ENCODE measurements around the gene MCC.

DNA sequence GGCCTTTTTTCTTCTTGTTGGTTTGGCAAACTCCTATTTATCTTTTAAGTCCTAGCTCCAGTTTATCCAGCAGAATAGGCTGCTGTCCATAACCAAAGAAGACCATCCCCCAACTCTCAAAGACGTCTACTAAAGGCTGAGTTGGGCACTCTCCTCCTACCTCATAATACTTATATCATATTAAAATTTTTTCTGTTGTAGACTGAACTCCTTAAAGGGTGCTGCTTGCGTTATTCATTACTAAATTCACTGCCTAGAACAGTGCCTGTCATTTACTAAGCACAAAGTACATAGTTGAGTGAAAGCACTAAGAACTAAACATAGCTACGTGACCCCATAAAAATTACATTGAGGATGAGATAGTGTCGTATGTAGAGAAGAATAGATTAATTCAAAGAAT lies 490.0 kb downstream of the MCC start:
- TF ChIP-seq, protein P1, sequence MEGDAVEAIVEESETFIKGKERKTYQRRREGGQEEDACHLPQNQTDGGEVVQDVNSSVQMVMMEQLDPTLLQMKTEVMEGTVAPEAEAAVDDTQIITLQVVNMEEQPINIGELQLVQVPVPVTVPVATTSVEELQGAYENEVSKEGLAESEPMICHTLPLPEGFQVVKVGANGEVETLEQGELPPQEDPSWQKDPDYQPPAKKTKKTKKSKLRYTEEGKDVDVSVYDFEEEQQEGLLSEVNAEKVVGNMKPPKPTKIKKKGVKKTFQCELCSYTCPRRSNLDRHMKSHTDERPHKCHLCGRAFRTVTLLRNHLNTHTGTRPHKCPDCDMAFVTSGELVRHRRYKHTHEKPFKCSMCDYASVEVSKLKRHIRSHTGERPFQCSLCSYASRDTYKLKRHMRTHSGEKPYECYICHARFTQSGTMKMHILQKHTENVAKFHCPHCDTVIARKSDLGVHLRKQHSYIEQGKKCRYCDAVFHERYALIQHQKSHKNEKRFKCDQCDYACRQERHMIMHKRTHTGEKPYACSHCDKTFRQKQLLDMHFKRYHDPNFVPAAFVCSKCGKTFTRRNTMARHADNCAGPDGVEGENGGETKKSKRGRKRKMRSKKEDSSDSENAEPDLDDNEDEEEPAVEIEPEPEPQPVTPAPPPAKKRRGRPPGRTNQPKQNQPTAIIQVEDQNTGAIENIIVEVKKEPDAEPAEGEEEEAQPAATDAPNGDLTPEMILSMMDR (IDR thresholded peaks at IDR 0.05; ENCODE audit: low read length) = no peak
- TF ChIP-seq EZH2phosphoT487 (IDR thresholded peaks at IDR 0.05; ENCODE audit: low read length) = no peak

Data from MM.1S (cell line).